Vagina (tissue), 2 donors: Measurements from ENCODE around the gene SLC25A21. TPM values are rescaled to one million over a fixed set of nuclear protein-coding genes. Genes with fewer than 3 reads are reported as not detected.

ENCODE experiments used
- DNase-seq, 2 donors: peaks; one replicate each; pipeline ENCODE4 v3.0.0-alpha.2; 2017; ENCODE audit errors: extremely low spot score in 2 of 2
- H3K27ac ChIP-seq: fragments of 200-600 bp; sonication (generic); one replicate; pipeline ENCODE4 v1.5.1; 2019
- H3K27me3 ChIP-seq: fragments of 200-600 bp; sonication (generic); one replicate; pipeline ENCODE4 v1.5.1; 2019
- H3K36me3 ChIP-seq, 2 donors: fragments of 200-600 bp; sonication (generic); one replicate each; pipeline ENCODE4 v1.5.1; 2017 to 2019
- H3K4me1 ChIP-seq: fragments of 200-600 bp; sonication (generic); one replicate; pipeline ENCODE4 v1.5.1; 2019
- H3K4me3 ChIP-seq, 2 donors: fragments of 200-600 bp; sonication (generic); 1 replicate in 1 of 2; 2 replicates in 1 of 2; pipeline ENCODE4 v1.5.1; 2016 to 2019
- H3K9me3 ChIP-seq: fragments of 200-600 bp; sonication (generic); one replicate; pipeline ENCODE4 v1.5.1; 2019
- POLR2A ChIP-seq, 2 donors: fragments of 450-650 bp; IDR thresholded peaks; one replicate each; pipeline ENCODE4 v1.6.1; 2017; ENCODE audit warnings: antibody characterized with exemption in 2 of 2, mild to moderate bottlenecking in 2 of 2, moderate library complexity in 2 of 2
- POLR2AphosphoS5 ChIP-seq, 2 donors: sonication (generic); formaldehyde crosslinking; IDR thresholded peaks; one replicate each; pipeline ENCODE4 v1.9.0; 2017; ENCODE audit warnings: antibody characterized with exemption in 2 of 2, mild to moderate bottlenecking in 2 of 2, low read depth in 1 of 2; ENCODE audit not compliant: insufficient read depth in 1 of 2
- intact Hi-C: fragments of 100-400 bp; cut with DNase I; formaldehyde crosslinking; loops from one replicate; pipeline ENCODE4 v1.15.1; 2023
- total RNA-seq: library from RNA; depleted of rRNA; stranded (reverse); fragments of >200 nt; gene quantifications from one replicate; pipeline ENCODE4 v1.2.3, GENCODE V29; 2016
- TF ChIP-seq, protein P1 (sequence below), 3 experiments: fragments of 450-650 bp in 2 of 3; fragments of 200-600 bp in 1 of 3; sonication (generic) in 1 of 3; IDR thresholded peaks; one replicate each; pipeline ENCODE4 v1.5.1; 2017 to 2019; ENCODE audit warnings: antibody characterized with exemption in 3 of 3, mild to moderate bottlenecking in 2 of 3, moderate library complexity in 2 of 3

SLC25A21 gene
- total RNA-seq, 1 donor from 2014 or later: 0.49 TPM

DNA sequence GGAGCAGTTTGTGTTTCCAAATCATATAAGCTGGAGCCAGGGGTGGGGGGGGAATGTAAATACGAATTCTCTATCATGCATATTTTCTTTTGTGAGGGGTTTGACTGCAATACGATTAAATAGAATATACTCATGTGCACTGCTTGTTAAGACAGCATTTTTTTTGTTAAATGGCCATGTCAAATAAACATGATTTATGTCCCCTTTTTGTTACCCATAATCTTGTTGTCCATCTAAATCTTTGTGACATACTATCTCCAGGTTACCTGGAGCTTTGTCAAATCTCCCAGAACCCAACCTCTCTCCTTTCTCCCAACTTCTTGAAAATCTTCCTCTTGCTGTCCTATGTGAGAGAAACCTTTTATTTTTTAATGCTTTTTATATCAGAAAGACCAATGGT lies 233.1 kb downstream of the SLC25A21 start:
- Histone ChIP-seq H3K27me3 (no peaks in the 10 kb centered on the region), H3K4me3 (no peak overlapping the region), H3K9me3 (no peaks in the 10 kb centered on the region), H3K36me3 (no peaks in the 10 kb centered on the region), H3K4me1 (no peaks in the 10 kb centered on the region), H3K27ac (no peak overlapping the region)
- intact Hi-C loops: no loop called here
- no peak for DNase-seq
- no peak for TF ChIP-seq POLR2A (IDR thresholded peaks at IDR 0.05)
- TF ChIP-seq, protein P1, sequence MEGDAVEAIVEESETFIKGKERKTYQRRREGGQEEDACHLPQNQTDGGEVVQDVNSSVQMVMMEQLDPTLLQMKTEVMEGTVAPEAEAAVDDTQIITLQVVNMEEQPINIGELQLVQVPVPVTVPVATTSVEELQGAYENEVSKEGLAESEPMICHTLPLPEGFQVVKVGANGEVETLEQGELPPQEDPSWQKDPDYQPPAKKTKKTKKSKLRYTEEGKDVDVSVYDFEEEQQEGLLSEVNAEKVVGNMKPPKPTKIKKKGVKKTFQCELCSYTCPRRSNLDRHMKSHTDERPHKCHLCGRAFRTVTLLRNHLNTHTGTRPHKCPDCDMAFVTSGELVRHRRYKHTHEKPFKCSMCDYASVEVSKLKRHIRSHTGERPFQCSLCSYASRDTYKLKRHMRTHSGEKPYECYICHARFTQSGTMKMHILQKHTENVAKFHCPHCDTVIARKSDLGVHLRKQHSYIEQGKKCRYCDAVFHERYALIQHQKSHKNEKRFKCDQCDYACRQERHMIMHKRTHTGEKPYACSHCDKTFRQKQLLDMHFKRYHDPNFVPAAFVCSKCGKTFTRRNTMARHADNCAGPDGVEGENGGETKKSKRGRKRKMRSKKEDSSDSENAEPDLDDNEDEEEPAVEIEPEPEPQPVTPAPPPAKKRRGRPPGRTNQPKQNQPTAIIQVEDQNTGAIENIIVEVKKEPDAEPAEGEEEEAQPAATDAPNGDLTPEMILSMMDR (IDR thresholded peaks at IDR 0.05): no peak
- TF ChIP-seq POLR2AphosphoS5 (IDR thresholded peaks at IDR 0.05; ENCODE audit: insufficient read depth in 1 of 2, low read depth in 1 of 2): no peak

DNA sequence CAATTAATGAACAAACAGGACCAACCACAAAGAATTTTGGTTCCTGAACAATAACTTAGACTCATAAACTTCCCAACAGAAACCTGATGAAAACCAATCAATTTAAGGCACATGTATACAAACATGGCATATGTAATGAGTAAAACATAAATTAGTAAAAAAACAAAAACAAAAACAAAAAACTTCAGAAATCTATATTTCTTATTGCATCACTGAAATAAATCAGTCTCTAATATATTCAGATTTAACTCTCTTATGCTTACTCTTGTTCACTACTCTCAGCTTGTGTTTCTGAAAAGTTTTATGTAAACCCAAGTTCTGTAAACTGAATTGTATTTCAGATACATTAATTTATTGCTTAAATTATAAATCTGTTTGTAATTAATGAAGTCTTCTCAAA lies 233.7 kb downstream of the SLC25A21 start:
- Histone ChIP-seq H3K9me3 (no peaks in the 10 kb centered on the region), H3K4me3 (no peak overlapping the region), H3K36me3 (no peaks in the 10 kb centered on the region), H3K27ac (no peak overlapping the region), H3K4me1 (no peaks in the 10 kb centered on the region), H3K27me3 (no peaks in the 10 kb centered on the region)
- intact Hi-C loops: no loop called here
- no peak for DNase-seq
- TF ChIP-seq POLR2AphosphoS5 (IDR thresholded peaks at IDR 0.05; ENCODE audit: insufficient read depth in 1 of 2, low read depth in 1 of 2) (no peak), POLR2A (IDR thresholded peaks at IDR 0.05) (no peak)
- TF ChIP-seq, protein P1 (IDR thresholded peaks at IDR 0.05): no peak

DNA sequence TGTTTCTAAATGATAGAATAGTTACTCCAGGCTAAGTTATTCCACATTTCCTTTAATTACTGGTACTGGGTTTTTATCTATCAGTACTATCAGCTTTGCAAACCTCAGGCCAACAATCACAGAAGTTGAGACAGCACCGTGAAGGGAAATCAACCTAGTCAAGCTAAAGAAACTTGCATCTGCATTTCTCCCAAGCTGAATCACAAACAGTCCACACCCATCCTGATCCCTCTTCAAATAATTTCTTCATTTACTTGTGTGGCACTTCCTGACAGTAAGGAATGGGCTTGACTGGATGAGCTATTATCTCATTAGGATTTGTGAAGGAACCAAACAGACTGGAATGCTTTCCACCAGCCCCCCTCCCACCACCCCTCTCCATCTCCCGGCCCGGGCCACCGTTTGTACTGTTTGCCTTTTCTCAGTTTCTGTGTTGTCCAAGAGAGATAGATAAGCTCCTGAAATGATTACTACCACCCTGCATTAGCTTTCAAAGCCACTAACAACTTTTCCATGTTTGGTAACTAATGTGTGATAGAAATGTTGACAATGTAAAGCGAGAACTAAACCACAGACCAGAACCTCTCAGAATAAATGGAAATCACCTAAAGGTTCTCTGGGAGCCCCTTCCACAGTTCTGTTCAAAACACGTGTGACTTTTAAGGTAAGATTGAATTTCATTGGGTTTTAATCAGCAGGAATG lies 236.3 kb downstream of the SLC25A21 start:
- Histone ChIP-seq H3K4me1 (no peaks in the 10 kb centered on the region), H3K36me3 (no peaks in the 10 kb centered on the region), H3K27ac (no peak overlapping the region), H3K4me3 (no peak overlapping the region), H3K9me3 (no peaks in the 10 kb centered on the region), H3K27me3 (no peaks in the 10 kb centered on the region)
- DNase-seq: no peak
- intact Hi-C loops: no loop called here
- no peak for TF ChIP-seq POLR2A (IDR thresholded peaks at IDR 0.05)
- TF ChIP-seq, protein P1 (IDR thresholded peaks at IDR 0.05): no peak
- TF ChIP-seq POLR2AphosphoS5 (IDR thresholded peaks at IDR 0.05; ENCODE audit: insufficient read depth in 1 of 2, low read depth in 1 of 2): no peak

DNA sequence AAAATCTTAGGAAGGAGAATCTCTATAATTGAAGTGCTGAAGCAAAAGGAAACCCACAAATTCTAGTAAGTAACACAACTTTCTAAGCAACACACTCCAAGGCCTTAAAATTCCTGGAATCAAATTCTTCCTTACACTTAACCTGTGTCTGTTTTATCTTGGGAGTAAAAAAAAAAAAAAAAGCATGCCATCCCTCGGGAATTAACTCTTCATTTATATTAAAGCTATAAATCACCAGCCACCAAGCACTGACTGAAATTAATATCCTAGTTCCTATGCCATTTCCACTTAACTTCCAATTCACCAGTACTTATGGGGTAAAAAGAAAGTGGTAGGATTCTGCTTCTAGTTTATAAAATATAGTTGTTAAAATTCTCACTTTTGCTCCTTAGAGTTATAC lies 238.1 kb downstream of the SLC25A21 start:
- Histone ChIP-seq H3K9me3 (no peaks in the 10 kb centered on the region), H3K27me3 (no peaks in the 10 kb centered on the region), H3K27ac (no peak overlapping the region), H3K36me3 (no peaks in the 10 kb centered on the region), H3K4me1 (no peaks in the 10 kb centered on the region), H3K4me3 (no peak overlapping the region)
- DNase-seq: no peak
- intact Hi-C loops: no loop called here
- no peak for TF ChIP-seq POLR2A (IDR thresholded peaks at IDR 0.05)
- TF ChIP-seq, protein P1 (IDR thresholded peaks at IDR 0.05): no peak
- TF ChIP-seq POLR2AphosphoS5 (IDR thresholded peaks at IDR 0.05; ENCODE audit: insufficient read depth in 1 of 2, low read depth in 1 of 2): no peak

DNA sequence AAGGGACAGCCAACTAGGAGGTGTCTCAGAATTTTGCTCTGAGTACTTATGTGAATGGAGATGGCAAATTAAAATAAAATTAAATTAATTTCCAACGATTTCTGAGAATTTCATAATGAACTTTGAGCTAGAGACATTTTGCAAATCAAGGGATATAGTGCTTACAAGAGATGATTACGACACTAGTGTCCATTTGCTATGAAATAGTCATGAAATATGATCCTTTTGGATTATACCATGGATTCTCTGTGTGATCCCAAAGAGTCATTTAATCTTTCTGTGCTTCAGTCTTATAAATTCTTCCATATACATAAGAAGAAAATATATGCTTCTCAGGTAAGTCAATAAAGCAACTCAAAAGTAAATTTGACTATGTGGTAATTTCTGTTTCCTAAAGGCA lies 240.6 kb downstream of the SLC25A21 start:
- H3K4me3 ChIP-seq: no peak overlapping the region

More for the DNA sequence above, 240.6 kb downstream of the SLC25A21 start:
- intact Hi-C loops: no loop called here
- TF ChIP-seq POLR2AphosphoS5 (IDR thresholded peaks at IDR 0.05; ENCODE audit: insufficient read depth in 1 of 2, low read depth in 1 of 2): no peak
- no peak for TF ChIP-seq POLR2A (IDR thresholded peaks at IDR 0.05)
- TF ChIP-seq, protein P1 (IDR thresholded peaks at IDR 0.05): no peak
- Histone ChIP-seq H3K36me3 (no peaks in the 10 kb centered on the region), H3K27ac (no peak overlapping the region), H3K9me3 (no peaks in the 10 kb centered on the region), H3K27me3 (no peaks in the 10 kb centered on the region), H3K4me1 (no peaks in the 10 kb centered on the region)
- no peak for DNase-seq
